OCI-LY1 (cell line): ENCODE measurements around the gene ARHGAP25.

ENCODE experiments used
- H2AFZ ChIP-seq: fragments of 200-600 bp; sonication (generic), shearing (Covaris generic); 2 replicates; pipeline ENCODE4 v1.6.0; 2014; ENCODE audit warnings: antibody characterized with exemption, mild to moderate bottlenecking, low read length
- H3F3A ChIP-seq: fragments of 200-600 bp; sonication (generic), shearing (Covaris generic); 2 replicates; pipeline ENCODE4 v1.6.0; 2014; ENCODE audit warnings: mild to moderate bottlenecking, antibody characterized with exemption, low read length, moderate library complexity; ENCODE audit not compliant: insufficient read depth
- H3K27ac ChIP-seq: fragments of 200-600 bp; sonication (generic); 2 replicates; pipeline ENCODE4 v1.5.1; 2014; ENCODE audit warnings: low read length, mixed run types, mild to moderate bottlenecking, low read depth; ENCODE audit not compliant: poor library complexity, severe bottlenecking
- H3K27me3 ChIP-seq: fragments of 200-600 bp; sonication (generic); 2 replicates; pipeline ENCODE4 v1.6.0; 2014; ENCODE audit warnings: antibody characterized with exemption, mild to moderate bottlenecking, low read length, moderate library complexity; ENCODE audit not compliant: insufficient read depth
- H3K36me3 ChIP-seq: fragments of 200-600 bp; sonication (generic); 2 replicates; pipeline ENCODE4 v1.6.1; 2014; ENCODE audit warnings: mild to moderate bottlenecking, antibody characterized with exemption, low read length, moderate library complexity, mixed read lengths; ENCODE audit not compliant: insufficient read depth
- H3K4me1 ChIP-seq: fragments of 200-600 bp; sonication (generic); 2 replicates; pipeline ENCODE4 v1.5.1; 2014; ENCODE audit warnings: mild to moderate bottlenecking, low read length, moderate library complexity; ENCODE audit not compliant: insufficient read depth, severe bottlenecking
- H3K4me2 ChIP-seq: fragments of 200-600 bp; sonication (generic), shearing (Covaris generic); 2 replicates; pipeline ENCODE4 v1.6.1; 2014; ENCODE audit warnings: low read length
- H3K4me3 ChIP-seq: fragments of 200-600 bp; sonication (generic); 2 replicates; pipeline ENCODE4 v1.5.1; 2014; ENCODE audit warnings: low read length, low read depth, mild to moderate bottlenecking, mixed read lengths; ENCODE audit not compliant: poor library complexity, severe bottlenecking
- H3K79me2 ChIP-seq: fragments of 200-600 bp; shearing (Covaris generic); 2 replicates; pipeline ENCODE4 v1.6.1; 2016; ENCODE audit warnings: mixed run types, low read length, mixed read lengths; ENCODE audit not compliant: insufficient read depth
- H3K9ac ChIP-seq: fragments of 200-600 bp; sonication (generic), shearing (Covaris generic); 2 replicates; pipeline ENCODE4 v1.6.1; 2014; ENCODE audit warnings: mild to moderate bottlenecking, low read length, mixed read lengths
- H3K9me2 ChIP-seq: fragments of 200-600 bp; sonication (generic), shearing (Covaris generic); 2 replicates; pipeline ENCODE4 v1.6.1; 2014; ENCODE audit warnings: low read depth, mild to moderate bottlenecking, low read length, mixed read lengths
- H3K9me3 ChIP-seq: fragments of 200-600 bp; shearing (Covaris generic); 2 replicates; pipeline ENCODE4 v1.6.1; 2014; ENCODE audit warnings: low read length, mixed read lengths
- H4K20me1 ChIP-seq: fragments of 200-600 bp; sonication (generic), shearing (Covaris generic); 2 replicates; pipeline ENCODE4 v1.6.0; 2016; ENCODE audit warnings: mild to moderate bottlenecking, low read length; ENCODE audit not compliant: insufficient read depth
- CTCF ChIP-seq: fragments of 200-600 bp; sonication (generic), shearing (Covaris generic); IDR thresholded peaks from 2 replicates; pipeline ENCODE4 v1.5.1; 2017; ENCODE audit warnings: mild to moderate bottlenecking, antibody characterized with exemption, low read length, moderate library complexity, mixed read lengths
- EZH2 ChIP-seq: fragments of 200-600 bp; sonication (generic), shearing (Covaris generic); IDR thresholded peaks from 2 replicates; pipeline ENCODE4 v1.8.0; 2017; ENCODE audit warnings: borderline replicate concordance, mixed run types, mild to moderate bottlenecking, antibody characterized with exemption, low read length, moderate library complexity, mixed read lengths

The ARHGAP25 gene

GRCh38 chr2:68716604-68717304 is 17.9 kb upstream of the ARHGAP25 start:
- no peak overlapping the region for H3K4me2 ChIP-seq
- no peak overlapping the region for H2AFZ ChIP-seq
- no peaks in the 10 kb centered on the region for H3F3A ChIP-seq
- H3K79me2 ChIP-seq: no peaks in the 10 kb centered on the region
- H3K9ac ChIP-seq: no peak overlapping the region
- no peak overlapping the region for H3K27ac ChIP-seq
- no peak overlapping the region for H3K4me3 ChIP-seq
- peaks cover 25% of the 10 kb centered on the region for H3K4me1 ChIP-seq
- H4K20me1 ChIP-seq: no peaks in the 10 kb centered on the region
- H3K27me3 ChIP-seq: no peaks in the 10 kb centered on the region
- TF ChIP-seq EZH2: no peak
- TF ChIP-seq CTCF: no peak
- no peaks in the 10 kb centered on the region for H3K9me2 ChIP-seq
- no peaks in the 10 kb centered on the region for H3K9me3 ChIP-seq
- H3K36me3 ChIP-seq: no peaks in the 10 kb centered on the region

GRCh38 chr2:68717305-68717661 is 17.3 kb upstream of the ARHGAP25 start:
- Histone ChIP-seq H2AFZ (no peak overlapping the region), H3K79me2 (no peaks in the 10 kb centered on the region), H3K27ac (no peak overlapping the region), H4K20me1 (no peaks in the 10 kb centered on the region), H3K9ac (no peak overlapping the region), H3K9me3 (no peaks in the 10 kb centered on the region), H3K9me2 (no peaks in the 10 kb centered on the region), H3K36me3 (no peaks in the 10 kb centered on the region), H3K4me2 (no peak overlapping the region), H3F3A (no peaks in the 10 kb centered on the region), H3K4me3 (no peak overlapping the region), H3K27me3 (no peaks in the 10 kb centered on the region), H3K4me1 (peaks cover 30% of the 10 kb centered on the region)
- TF ChIP-seq EZH2 (no peak), CTCF (no peak)

GRCh38 chr2:68719912-68720311 is 14.7 kb upstream of the ARHGAP25 start:
- Histone ChIP-seq H3F3A (no peaks in the 10 kb centered on the region), H3K9me3 (no peaks in the 10 kb centered on the region), H3K9ac (no peak overlapping the region), H3K36me3 (no peaks in the 10 kb centered on the region), H3K4me3 (no peak overlapping the region), H3K4me1 (peaks cover 37% of the 10 kb centered on the region), H3K27ac (no peak overlapping the region), H3K4me2 (no peak overlapping the region), H3K79me2 (no peaks in the 10 kb centered on the region), H4K20me1 (no peaks in the 10 kb centered on the region), H3K27me3 (no peaks in the 10 kb centered on the region), H3K9me2 (no peaks in the 10 kb centered on the region), H2AFZ (no peak overlapping the region)
- TF ChIP-seq EZH2: no peak
- no peak for TF ChIP-seq CTCF
